Raji (cell line): ENCODE measurements around the gene ATG4D.

Source experiments
- POLR2A ChIP-seq: IDR thresholded peaks from 2 replicates; pipeline ENCODE4 v1.6.1; 2011; ENCODE audit warnings: low read depth, low read length, control low read depth; ENCODE audit not compliant: insufficient read depth

ATG4D gene

DNA sequence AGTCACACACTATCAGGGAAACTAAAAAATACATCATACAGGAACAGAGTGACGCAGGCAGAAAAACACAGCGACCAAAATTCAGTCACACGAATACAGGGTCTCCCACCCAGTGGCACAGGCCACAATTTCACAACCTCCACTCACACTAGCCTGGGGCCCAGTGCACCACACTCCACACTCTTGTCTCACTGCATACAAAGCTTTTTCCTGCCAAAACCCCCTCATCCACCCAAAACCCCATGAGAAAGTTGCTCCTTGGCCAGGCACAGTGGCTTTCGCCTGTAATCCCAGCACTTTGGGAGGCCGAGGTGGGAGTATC, 27.7 kb upstream of the ATG4D start:
- TF ChIP-seq POLR2A: no peak

DNA sequence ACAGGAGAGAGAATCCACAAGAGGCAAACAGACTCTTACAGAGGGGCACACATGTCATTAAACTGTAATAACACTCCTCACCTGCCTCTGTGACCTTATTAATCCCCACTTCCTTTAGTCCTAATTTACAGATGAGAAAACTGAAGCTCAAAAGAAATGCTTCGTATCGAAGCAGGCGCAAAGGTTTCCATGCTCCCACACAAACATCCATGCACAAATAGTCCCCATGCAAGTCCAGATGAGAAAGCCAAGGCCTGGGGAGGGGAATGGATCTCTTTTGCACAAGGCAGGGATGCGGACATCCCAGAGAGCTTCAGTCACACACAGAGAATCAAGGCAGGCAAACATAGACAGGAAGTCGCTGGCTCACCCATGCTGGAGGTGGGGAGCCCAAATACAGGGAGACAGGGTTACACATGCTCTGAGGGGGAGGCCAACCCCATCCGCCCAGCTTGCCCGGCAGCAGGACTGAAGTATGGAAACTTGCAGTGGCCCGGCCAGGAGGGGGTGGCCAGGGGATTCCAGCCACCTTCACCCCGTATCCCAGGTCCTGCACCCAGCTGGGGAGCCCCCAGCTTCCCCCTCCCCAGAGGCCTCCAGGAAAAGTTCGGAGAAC, 26.9 kb upstream of the ATG4D start:
- TF ChIP-seq POLR2A: no peak

DNA sequence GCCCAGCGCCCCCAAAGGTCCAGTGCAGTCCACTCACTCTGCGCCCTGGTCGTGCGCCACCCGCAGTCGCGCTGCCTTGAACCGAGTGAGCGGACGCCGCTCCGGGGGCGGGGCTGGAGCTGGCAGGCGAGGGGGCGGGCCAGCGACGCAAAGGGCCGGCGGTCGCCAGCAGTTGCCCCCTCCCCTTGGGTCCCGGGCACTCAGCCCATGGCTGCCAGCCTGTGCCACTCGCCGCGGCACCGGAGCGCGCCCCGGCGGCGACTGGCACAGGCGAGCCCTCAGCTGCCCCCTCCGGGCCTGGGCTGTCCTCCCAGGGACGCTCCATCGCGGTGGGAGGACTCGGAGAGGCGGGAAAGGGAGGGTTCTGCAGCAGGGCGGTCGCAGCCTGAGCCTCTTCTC, 26.3 kb upstream of the ATG4D start, which contains the start of gene S1PR5:
Gene S1PR5 (minus strand): TSS at position 87 of the 399 bp plus-strand sequence. CDS start 2,436 bp downstream, outside the sequence.
- no peak for TF ChIP-seq POLR2A

DNA sequence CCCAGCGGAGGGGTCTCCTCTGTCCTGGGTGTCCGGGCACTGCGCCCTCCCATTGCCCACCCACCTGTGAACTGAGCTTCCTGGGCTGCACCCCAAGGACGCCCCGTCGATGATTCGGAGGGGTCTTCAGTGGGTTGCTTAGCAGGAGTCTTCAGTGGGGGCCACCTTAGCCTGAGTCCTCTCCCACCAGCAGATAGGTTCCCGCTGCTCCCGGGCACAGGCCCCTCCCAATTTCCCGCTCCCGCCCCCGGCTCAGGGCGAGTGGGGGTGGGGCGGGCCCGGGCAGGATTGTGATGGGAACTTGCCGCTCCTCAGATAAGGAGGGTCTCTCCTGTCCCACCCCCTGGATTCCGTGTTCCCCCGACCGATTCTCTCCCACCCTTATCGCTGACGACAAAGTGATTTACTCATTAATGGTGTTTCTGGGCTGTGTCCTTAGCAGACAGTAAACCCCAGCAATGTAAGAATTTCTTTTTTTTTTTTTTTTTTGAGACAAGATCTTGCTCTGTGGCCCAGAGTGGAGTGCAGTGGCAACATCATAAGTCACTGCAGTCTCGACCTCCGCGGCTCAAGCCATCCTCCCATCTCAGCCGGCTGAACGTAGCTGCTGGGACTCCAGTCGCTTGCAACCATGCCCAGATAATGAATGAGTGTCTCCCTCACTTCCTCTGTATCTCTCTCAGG, 25.8 kb upstream of the ATG4D start:
- no peak for TF ChIP-seq POLR2A

DNA sequence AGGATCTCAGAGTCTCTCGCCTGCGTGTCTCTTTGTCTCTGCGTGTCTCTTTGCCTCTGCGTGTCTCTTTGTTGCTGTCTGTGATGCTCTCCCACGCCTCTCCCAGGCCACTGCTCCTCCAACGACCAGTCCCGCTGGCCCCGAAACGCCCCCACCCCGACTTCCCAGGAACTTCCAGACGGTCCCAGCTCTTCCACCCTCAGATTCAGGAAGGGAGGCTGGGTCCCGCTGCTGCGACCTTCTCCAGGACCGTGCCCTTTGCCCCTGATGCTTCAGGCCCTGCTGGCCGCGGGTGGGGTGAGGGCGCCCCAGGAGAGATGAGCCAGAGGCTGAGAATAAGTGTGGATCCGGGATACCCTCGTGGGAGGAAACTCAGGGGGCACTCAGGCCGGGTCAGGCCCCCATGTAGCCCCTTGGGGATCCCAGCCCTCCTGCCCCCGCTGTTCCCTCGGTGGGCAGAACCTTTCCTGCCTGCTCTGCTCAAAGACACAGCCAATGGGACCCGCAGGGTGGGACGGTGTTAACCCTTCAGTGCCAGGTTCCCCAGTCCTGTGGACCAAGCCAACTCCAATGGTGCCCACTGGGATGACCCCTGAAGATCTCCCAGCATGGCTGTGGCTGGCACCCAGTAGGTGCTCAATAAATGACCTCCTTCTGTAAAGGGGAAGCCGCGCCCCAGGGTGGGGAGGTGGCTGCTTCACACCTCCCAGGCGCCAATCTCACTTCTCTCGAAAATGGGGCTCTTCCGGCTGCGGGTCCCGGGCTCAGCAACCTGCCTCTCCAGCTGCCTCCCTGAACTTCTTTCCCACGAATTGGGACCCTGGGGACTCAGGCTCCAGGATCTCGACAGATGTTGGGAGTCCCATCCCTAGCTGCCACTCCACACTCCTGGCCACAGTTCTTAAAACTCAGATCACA, 25.0 kb upstream of the ATG4D start:
- no peak for TF ChIP-seq POLR2A

DNA sequence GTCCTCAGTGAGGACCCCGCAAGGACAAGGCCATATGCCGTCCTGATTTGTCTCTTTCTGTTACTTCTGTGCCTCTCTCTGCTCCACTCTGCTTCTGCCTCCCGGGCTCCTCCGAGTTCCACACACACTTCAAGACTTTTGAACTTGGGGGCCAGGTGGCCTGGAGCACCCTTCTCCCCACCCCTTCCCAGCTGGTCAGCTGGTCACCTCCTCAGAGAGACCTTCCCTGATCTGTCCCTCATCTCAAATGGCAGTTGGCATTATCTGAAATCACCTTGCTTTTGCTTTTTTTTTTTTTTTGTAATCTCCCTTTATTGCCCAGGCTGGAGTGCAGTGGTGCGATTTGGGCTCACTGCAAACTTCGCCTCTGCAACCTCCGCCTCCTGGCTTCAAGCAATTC, 24.3 kb upstream of the ATG4D start:
- no peak for TF ChIP-seq POLR2A

GRCh38 chr19:10520652-10521318, 22.9 kb upstream of the ATG4D start:
- no peak for TF ChIP-seq POLR2A

DNA sequence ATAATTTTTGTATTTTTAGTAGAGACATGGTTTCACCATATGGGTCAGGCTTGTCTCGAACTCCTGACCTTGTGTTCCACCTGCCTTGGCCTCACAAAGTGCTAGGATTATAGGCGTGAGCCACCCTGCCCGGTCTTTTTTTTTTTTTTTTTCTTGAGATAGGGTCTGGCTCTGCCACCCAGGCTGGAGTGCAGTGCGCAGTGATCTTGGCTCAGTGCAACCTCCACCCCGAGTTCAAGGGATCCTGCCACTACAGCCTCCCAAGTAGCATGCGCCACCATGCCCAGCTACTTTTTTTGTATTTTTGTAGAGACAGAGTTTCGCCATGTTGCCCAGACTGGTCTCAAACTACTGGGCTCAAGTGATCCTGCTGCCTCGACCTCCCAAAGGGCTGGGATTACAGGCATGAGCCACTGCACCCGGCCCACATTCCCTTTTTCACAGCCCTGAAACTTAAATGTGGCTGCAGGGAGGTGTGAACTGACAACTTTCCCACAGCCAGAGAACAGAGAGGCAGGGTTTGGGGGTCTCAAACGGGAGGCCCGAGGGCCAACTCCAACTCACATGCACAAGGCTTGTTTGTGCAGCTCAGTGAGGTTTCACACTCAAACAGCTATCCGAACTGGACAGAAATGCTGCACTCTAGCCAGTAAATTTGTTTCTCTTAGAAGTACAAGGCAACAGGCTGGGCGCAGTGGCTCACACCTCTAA, 22.1 kb upstream of the ATG4D start:
- TF ChIP-seq POLR2A: no peak

DNA sequence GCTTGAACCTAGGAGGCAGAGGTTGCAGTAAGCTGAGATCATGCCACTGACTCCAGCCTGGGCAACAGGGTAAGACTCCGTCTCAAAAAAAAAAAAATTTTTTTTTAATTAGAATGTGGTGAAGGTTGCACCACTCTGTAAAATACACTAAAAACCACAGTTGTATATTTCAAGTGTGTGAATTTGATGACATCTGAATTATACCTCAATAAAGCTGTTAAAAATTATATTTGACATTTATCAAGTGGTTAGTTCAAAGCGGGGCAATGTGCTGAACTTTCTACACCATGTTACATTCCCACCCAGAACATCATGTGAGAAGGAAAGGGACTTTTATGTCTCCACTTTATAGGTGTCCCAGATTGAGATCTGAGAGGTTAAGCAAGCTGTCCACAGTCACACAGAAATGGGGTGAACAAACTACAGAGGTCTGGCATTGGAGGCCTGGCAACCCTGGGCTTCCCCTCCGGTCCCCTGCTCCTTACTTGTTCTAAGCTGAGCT, 20.5 kb upstream of the ATG4D start:
- TF ChIP-seq POLR2A: no peak

- no peak for TF ChIP-seq POLR2A
Measured at GRCh38 chr19:10525636-10526035, 18.1 kb upstream of the ATG4D start.

GRCh38 chr19:10532457-10532856, 11.2 kb upstream of the ATG4D start:
- no peak for TF ChIP-seq POLR2A

- TF ChIP-seq POLR2A: no peak
Measured at GRCh38 chr19:10533646-10534386, 9.9 kb upstream of the ATG4D start.

DNA sequence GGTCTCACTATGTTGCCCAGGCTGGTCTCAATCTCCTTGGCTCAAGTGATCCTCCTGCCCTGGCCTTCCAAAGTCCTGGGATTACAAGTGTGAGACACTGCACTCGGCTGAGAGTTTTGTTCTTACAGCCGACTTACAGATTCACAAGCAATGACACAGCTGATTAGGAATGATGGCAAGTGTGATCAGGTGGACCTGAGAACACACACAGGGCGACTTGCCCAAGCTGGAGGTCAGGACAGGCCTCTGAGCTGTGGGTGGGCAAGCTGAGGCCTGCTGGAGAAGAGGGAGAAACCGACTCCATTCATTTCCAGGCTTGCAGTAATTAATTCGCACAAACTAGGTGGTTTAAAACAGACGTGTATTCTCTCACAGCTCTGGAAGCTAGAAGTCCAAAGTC, 8.1 kb upstream of the ATG4D start:
- TF ChIP-seq POLR2A: no peak

DNA sequence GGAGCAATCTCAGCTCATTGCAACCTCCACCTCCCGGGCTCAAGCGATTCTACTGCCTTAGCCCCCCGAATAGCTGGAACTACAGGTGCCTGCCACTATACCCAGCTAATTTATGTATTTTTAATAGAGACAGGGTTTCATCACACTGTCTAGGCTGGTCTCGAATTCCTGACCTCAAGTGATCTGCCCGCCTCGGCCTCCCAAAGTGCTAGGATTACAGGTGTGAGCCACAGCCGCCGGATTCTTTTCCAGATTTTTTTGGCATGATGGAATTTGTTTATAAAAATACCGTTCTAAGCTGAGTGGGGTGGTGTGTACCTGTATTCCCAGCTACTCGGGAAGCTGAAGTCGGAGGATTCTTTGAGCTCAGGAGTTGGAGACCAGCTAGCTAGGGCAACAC, 6.0 kb upstream of the ATG4D start:
- TF ChIP-seq POLR2A: no peak
